ENCODE measurements around the gene CTSC.
"Not testable (repeated sequence)": the region's sequence is repeated elsewhere in the genome, so short reads cannot be mapped to it uniquely, and the experiment has no call there.

CTSC gene

DNA sequence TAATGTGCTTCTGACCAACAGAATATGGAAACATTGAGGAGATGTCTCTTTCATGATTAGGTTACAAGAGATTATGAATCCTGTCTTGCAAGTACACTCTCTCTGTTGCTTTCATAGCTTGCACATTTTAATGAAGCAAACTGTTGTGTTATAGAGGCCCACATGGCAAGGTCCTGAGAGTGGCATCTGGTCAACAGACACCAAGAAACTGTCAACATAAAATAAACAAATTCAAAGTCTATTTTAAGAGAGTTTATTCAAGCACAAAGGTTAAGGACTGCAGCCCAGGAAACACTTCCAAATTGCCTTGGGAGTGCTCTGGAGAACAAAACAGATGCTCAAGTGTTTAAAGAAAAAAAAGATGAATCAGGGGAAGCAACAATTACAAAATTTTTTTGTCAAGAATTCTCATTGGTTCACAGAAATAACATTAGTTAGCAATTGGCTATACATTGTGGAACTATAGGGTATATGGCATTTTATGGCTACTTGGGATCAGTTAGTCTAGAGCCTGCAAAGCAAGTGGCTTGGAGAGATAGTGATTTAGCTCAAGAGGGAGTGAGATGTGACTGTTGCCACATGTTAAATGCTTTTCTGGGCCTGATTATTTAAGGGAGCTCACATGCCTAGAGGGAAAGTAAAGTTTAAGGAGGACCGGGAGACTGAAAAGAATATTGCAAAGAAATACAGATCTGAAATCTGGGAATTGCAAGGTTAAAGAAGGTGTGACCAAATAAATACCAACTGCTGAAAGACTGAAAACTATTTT lies 54.6 kb downstream of the CTSC start:
- DNase-seq (ENCODE audit: low read depth in 2 of 2), result no peak

DNA sequence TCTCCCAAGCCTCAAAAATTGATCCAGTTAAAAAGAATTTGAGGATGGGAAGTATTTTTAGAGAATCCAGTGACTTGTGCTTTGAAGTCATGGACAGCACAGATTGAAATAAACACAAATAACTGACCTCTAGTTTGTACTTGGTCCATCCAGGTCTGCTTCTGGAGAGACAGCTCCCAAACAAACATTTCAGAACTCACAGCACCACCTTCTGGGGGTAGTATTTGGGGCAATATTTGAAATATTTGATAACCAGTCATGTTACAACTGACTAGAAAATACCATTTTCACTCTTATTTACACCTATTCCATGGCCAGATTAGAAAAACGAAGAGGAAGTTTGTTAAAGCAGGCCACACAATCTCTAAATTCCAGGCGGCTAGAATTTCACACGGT lies 56.2 kb downstream of the CTSC start:
- no peak for DNase-seq (ENCODE audit: low read depth in 2 of 2)

DNA sequence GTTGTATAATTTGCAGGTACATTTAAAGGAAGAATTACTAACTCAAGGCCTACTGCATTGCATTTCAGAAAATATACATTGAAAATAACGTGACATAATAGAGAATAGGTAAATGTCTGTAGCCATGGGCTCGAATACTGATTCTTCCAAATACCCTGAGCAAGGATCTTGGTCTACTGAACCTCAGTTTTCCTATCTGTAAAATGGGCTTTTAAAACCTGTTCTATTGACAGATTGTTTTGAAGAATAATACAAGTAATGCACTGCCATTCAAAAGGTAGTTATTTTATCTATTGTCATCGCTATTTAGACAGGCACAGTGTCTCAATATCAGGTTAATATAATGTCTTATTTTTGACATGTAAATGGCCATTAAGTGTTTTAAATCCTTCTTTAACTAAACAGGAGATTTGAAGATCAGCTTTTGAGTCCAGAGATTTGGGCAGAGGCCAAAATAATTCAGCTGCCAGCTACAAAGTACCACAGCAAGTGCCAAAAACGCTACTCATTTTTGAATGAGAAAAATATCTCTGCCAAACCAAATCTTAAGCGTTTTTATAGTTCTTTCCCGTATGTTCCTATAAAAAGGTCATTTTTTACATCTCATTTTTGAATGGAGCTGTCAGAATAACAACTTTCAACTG lies 56.7 kb downstream of the CTSC start:
- DNase-seq (ENCODE audit: low read depth in 2 of 2), result no peak

DNA sequence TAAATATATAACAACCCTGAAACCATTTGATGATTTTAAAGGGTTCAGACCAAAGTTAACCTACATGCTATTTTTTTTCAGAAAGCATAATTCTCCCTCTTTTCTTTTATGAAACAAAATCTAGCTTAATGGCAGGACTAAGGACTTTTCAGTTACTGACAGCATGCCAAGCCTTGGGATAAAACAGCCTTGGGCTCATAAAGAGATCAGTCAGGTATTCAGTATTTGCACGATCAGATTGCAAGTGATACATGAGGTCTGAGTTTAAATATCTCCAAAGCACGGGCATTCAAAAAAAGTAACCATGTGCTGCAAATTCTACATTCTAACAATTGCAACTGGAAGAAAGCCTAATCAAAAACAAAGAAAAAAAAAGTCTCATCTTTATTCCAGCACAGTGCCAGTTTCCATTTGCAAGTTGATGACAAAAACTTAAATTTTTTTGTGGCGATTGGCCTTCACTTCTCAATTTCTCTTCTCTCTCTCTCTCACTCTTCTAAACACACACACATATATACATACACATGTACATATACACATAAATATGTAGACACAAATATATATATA lies 60.1 kb downstream of the CTSC start:
- DNase-seq (ENCODE audit: low read depth in 2 of 2), result no peak

DNA sequence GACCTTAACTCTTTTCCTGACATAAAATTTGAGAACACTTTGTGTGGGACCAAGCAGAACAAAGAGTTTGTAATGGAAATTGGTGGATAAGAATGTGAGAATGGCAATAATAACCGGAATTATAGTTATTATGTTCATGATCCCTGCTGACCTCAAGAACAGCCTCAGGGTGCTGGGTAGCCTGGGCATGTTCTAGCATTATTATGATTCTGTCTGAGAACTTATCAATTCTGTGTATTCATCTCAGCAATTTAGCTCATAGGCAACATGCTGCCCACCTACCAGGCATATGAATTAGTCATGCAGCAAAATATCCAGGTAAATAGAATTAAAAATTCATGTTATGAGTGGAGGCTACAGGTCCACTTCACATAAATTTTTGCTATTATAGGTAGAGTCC lies 61.9 kb downstream of the CTSC start:
- no peak for DNase-seq (ENCODE audit: low read depth in 2 of 2)

DNA sequence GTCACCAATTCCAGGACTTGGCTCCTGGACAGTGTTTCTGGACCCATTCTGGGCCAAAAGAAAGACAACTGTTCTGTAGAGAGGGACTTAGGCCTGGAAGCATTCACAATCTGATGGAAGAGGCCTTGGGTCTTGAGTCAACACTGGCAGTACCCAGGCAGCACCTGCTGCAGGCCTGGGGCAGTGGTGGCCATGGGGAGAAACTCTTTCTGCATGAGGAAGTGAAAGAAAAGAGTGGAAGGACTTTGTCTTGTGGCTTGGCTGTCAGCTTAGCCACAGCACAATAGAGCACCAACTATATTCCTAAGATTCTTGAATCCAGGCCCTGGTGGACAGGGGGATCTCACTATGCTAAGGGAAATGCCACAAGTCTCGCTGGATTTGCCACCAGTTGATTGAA lies 70.6 kb downstream of the CTSC start:
- DNase-seq (ENCODE audit: low read depth in 2 of 2), result no peak

DNA sequence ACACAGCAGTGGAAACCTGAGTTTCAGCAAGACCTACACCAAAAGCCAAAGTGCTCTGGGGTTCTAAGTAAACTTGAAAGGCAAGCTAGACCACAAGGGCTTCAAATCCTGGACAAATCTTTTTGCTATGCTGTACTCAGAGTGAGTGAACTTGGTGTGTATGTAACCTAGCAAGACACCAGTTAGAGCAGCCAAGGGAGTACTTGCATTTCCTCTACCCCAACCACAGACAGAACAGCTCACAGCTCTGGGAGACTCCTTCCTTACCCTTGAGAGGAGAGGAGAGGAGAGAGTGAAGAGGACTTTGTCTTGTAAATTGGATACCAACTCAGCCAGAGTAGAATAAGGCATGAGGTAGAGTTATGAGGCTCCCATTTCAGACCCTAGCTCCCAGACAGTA lies 71.4 kb downstream of the CTSC start:
- no peak for DNase-seq (ENCODE audit: low read depth in 2 of 2)

DNA sequence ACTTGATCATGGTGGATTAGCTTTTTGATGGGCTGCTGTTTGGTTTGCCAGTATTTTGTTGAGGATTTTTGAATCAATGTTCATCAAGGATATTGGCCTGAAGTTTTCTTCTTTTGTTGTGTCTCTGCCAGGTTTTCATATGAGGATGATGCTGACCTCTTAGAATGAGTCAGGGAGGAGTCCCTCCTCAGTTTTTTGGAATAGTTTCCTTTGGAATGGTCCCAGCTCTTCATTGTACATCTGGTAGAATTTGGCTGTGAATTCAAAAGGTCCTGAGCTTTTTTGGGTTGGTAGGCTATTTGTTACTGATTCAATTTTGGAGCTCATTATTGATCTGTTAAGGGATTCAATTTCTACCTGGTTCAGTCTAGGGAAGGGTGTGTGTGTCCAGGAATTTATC lies 78.1 kb downstream of the CTSC start:
- DNase-seq (ENCODE audit: low read depth in 2 of 2), result no peak

DNA sequence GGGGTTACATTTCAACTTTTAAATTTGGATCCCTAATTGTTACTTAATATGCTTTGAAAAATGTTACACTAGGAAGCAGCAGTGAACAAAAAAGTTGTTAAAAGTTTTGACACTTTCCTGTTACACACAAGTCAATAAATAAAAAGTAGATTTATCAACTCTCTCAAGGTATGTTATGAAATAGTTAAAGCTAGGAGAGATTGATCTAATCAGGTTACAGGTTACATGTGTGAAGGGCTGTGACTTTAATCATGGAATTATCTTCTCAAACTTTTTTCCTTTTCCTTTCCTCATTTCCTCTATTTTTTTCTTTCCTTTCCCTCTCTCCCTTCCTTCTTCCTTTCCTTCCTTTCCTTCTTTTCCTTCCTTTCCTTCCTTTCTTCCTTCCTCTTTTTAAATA lies 85.3 kb downstream of the CTSC start:
- DNase-seq (ENCODE audit: low read depth in 2 of 2), result no peak

DNA sequence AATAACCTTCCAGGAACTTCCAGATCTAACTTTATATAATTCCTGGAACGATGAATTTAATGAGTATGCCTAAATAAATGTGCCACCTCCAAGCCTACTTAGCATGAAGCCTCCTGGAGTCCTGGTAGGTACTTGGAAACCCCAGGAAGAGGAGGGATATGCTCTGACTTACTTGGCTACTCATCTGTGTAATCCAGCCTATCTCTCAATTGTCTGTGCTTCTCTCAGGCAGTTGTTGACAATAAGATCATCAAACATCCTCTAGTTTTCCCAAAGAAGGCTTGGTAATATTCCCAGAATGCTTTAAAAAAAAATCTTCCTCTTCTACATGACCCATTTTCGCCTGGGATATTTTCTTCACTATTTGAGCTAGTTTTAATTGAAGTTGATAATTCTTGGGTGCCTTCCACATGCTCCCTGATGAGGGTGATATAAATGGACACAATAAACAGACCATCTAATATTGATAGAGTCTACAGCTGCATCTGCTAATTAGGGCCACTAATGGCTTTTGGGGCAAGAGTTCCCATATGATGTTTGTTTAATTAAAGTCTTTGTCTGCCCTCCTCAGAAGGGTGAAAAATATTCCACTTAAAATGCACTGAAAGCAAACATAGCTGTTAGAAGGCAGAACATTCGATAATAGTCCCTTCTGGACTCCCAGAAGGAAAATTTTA lies 86.8 kb downstream of the CTSC start:
- no peak for DNase-seq (ENCODE audit: low read depth in 2 of 2)

DNA sequence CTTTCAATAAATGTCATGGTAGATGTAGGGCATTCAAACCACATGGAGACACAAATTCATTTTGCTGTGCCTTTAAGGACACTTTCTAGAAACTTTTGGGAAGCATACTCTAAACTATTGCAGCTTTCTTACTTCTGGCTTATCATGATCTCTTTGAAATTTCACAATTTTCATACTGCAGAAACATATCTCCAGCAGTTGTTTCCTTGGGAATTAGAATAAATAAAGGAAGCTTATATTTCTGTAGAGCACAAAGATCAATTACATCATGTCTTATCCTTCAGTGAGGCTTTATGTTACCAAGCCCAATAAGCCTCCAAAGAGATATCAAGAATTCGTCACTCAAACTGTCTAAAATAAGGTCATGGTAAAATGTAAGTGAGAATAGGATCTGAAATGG lies 87.8 kb downstream of the CTSC start:
- no peak for DNase-seq (ENCODE audit: low read depth in 2 of 2)

DNA sequence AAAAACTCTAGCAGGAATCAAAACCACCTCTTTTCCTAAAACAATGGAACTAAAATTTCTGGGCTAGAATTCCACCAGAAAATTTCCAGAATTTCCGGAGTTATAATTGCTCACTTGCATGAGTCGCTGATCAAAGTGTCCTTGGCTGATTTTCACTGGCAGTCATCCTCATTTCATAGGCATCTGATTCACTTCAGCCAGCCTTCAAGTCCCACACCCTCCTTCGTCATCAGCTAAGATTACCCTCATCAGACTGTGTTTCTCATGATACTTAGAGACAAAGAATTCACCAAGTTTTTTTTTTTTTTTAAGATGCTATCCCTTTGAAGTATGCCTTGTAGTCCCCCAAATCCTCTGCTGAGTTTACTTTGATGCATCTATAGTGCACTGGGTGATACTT lies 90.8 kb downstream of the CTSC start:
- DNase-seq (ENCODE audit: low read depth in 2 of 2), result no peak

DNA sequence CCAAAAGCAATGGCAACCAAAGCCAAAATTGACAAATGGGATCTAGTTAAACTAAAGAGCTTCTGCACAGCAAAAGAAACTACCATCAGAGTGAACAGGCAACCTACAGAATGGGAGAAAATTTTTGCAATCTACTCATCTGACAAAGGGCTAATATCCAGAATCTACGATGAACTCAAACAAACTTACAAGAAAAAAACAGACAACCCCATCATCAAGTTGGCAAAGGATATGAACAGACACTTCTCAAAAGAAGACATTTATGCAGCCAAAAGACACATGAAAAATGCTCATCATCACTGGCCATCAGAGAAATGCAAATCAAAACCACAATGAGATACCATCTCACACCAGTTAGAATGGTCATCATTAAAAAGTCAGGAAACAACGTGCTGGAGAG lies 92.0 kb downstream of the CTSC start:
- DNase-seq (ENCODE audit: low read depth in 2 of 2), result not testable (repeated sequence)
